ENCODE data around the gene AP2B1.

The AP2B1 gene

GRCh38 chr17:35773129-35773528, 186.0 kb downstream of the AP2B1 start:
- no peak for DNase-seq (ENCODE audit: low read depth in 3 of 3)

- DNase-seq (ENCODE audit: low read depth in 3 of 3): no peak
Observed at GRCh38 chr17:35773679-35774425, 186.7 kb downstream of the AP2B1 start.

- no peak for DNase-seq (ENCODE audit: low read depth in 3 of 3)
Observed at GRCh38 chr17:35774499-35774898, 187.4 kb downstream of the AP2B1 start.

GRCh38 chr17:35775039-35775438, 187.9 kb downstream of the AP2B1 start:
- no peak for DNase-seq (ENCODE audit: low read depth in 3 of 3)

GRCh38 chr17:35775583-35775982, 188.5 kb downstream of the AP2B1 start:
- no peak for DNase-seq (ENCODE audit: low read depth in 3 of 3)
